SK-N-MC (cell line): ENCODE data around the gene PCF11.

Experiments used
- EZH2 ChIP-seq: fragments of 200-600 bp; sonication (generic); IDR thresholded peaks from one replicate; pipeline ENCODE4 v1.6.1; 2017; ENCODE audit warnings: antibody characterized with exemption
- POLR2AphosphoS5 ChIP-seq: IDR thresholded peaks from 2 replicates; pipeline ENCODE4 v1.6.1; 2012; ENCODE audit warnings: mild to moderate bottlenecking, low read depth, low read length, borderline replicate concordance

- no peak for TF ChIP-seq POLR2AphosphoS5
- TF ChIP-seq EZH2, result no peak
Observed at GRCh38 chr11:83191491-83191890, 34.6 kb downstream of the PCF11 start.
